GM12801 (cell line): ENCODE measurements around the gene OTUD5.

Experiments
- CTCF ChIP-seq: IDR thresholded peaks from one replicate; pipeline ENCODE4 v1.5.1; 2011; ENCODE audit warnings: control low read depth; ENCODE audit not compliant: insufficient read length; ENCODE audit errors: extremely low read depth

The OTUD5 gene

DNA sequence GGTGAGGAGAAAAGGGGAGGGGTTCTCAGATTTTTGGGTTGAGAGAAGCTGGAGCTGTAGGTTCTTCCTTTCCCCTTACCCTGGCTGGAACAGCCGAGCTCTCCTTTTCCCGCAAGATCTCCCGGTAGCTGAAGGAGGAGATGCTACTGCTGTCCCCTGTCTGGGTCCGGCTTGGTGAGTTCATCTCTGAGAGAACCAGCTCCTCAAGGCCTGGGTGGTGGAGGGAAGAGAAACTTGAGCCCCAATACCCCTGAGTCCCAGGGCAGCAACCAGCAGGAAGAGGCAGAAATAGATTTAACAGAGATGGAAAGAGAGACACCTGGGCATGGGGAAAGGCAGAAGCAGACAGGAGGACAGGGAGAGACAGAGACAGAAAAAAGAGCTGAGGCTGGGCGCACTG lies 20.8 kb upstream of the OTUD5 start:
- TF ChIP-seq CTCF = no peak

- TF ChIP-seq CTCF = no peak
These were observed 18.7 kb upstream of the OTUD5 start for GRCh38 chrX:48976086-48976485.

- no peak for TF ChIP-seq CTCF
These were observed 18.1 kb upstream of the OTUD5 start for GRCh38 chrX:48975541-48975940.

DNA sequence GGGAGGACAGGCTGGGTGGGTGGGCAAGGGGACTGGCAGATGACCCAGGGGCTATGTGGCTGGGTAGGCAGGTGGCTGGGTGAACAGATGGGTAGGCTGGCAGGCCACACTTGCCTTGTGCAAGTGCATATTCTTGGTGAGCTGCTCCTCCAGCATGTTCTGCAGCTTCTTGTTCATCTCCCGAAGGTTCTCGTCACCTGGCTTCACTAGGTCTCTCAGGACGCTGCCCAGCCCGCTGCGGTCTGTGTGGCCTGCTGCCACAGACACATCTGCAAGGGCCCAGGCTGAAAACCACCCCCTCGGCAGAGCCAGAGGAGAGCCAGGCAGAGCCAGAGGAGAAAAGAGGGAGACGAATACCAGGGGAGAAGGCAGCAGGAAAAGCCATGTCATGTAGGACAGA lies 17.6 kb upstream of the OTUD5 start:
- no peak for TF ChIP-seq CTCF

DNA sequence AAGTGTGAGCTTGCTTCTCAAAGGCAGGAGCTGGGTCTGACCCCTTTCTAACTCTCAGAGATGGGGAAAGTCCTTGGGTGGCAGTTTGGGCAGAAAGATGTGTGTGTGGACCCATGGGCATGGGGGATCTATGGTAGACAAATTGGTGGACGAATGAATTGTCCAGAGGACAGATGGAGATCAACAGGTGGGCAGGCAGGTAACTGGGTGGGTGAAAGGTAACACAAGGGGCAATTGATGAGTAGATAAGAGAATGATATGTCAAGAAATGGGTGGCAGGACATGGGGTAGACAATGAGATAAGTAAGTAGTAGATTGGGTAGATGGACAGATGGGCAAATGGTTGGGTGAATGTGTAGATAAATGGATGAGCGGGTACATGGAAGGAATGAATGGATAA lies 17.2 kb upstream of the OTUD5 start:
- no peak for TF ChIP-seq CTCF

DNA sequence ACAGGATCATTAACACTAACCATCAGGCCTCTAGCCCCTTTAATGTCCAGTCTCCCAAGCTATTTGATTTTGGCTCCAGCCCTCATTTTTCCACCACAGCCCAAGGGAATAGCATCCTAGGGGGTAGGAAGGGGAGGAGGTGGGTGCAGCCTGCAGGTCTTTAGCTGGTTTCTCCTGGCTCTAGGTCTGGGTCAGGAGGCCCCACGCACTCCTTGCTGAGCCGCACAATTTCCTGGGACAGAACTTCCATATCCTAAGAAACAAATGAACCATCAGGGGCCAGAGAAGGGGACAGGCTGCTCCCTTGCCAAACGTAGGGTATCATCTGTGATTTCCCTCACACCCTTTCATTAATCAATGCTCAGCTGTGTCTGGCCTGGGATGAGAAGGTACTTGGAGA lies 16.6 kb upstream of the OTUD5 start:
- TF ChIP-seq CTCF = no peak

- TF ChIP-seq CTCF = no peak
These were observed 15.1 kb upstream of the OTUD5 start for GRCh38 chrX:48972220-48973164.
